Caco-2 (cell line): ENCODE measurements around the gene ZNF184. TPM values are rescaled to one million over a fixed set of nuclear protein-coding genes. Genes with fewer than 3 reads are reported as not detected.
A peak's percentile ranks its signal among the peaks of the same experiment; 100 is the strongest.

Experiments
- Bru-seq: library from RNA; stranded (reverse); fragments of 400-500 nt; gene quantifications from one replicate; lab custom pipeline; 2021; lab: Mats Ljungman, UMichigan
- BruChase-seq, 2 experiments: library from RNA; stranded (reverse); fragments of 400-500 nt; gene quantifications; one replicate each; lab custom pipeline; 2021; lab: Mats Ljungman, UMichigan
- BruUV-seq: library from RNA; stranded (reverse); fragments of 400-500 nt; replicated peaks from 2 replicates; lab custom pipeline; 2021; lab: Mats Ljungman, UMichigan
- CTCF ChIA-PET: fragments of 300-600 bp; sonication (Branson Sonifier 250); formaldehyde crosslinking; loops from one replicate; lab custom pipeline; 2022; ENCODE audit warnings: antibody characterized with exemption; lab: Charles Lee
- POLR2A ChIA-PET: fragments of 300-600 bp; sonication (Branson Sonifier 250); formaldehyde crosslinking; loops from one replicate; lab custom pipeline; 2022; ENCODE audit warnings: antibody characterized with exemption; lab: Charles Lee
- DNase-seq, 2 experiments: peaks; one replicate each; pipeline versions ENCODE4 v3.0.0 to v3.0.0-alpha.2; 2020 to 2022
- H3K27me3 ChIP-seq: replicated peaks from 2 replicates; pipeline ENCODE4 v1.6.0; 2011; ENCODE audit warnings: low read length; ENCODE audit not compliant: control insufficient read depth, insufficient read depth
- H3K36me3 ChIP-seq: 2 replicates; pipeline ENCODE4 v1.5.1; 2011; ENCODE audit warnings: low read length; ENCODE audit not compliant: control insufficient read depth, insufficient read depth
- H3K4me1 ChIP-seq: fragments of 250-450 bp; sonication (Bioruptor Pico); 2 replicates; pipeline ENCODE4 v1.5.1; 2020; ENCODE audit warnings: mild to moderate bottlenecking
- H3K4me3 ChIP-seq: 2 replicates; pipeline ENCODE4 v1.5.1; 2011; ENCODE audit warnings: low read depth, mild to moderate bottlenecking, control low read depth, low read length
- H3K9me3 ChIP-seq: fragments of 250-450 bp; sonication (Bioruptor Pico); 2 replicates; pipeline ENCODE4 v1.5.1; 2020; ENCODE audit warnings: mild to moderate bottlenecking, moderate library complexity
- H3K27ac Mint-ChIP-seq: one replicate; pipeline ENCODE4 v1.8.0; 2022; ENCODE audit warnings: mixed read lengths; ENCODE audit not compliant: unreplicated experiment
- H3K27me3 Mint-ChIP-seq: one replicate; pipeline ENCODE4 v1.8.0; 2022; ENCODE audit warnings: mixed read lengths; ENCODE audit not compliant: insufficient read depth, unreplicated experiment
- H3K36me3 Mint-ChIP-seq: one replicate; pipeline ENCODE4 v1.8.0; 2022; ENCODE audit warnings: mild to moderate bottlenecking, mixed read lengths; ENCODE audit not compliant: insufficient read depth, unreplicated experiment
- H3K4me1 Mint-ChIP-seq: one replicate; pipeline ENCODE4 v1.8.0; 2022; ENCODE audit warnings: low read depth, mixed read lengths; ENCODE audit not compliant: unreplicated experiment
- H3K4me3 Mint-ChIP-seq: one replicate; pipeline ENCODE4 v1.8.0; 2022; ENCODE audit warnings: mild to moderate bottlenecking, moderate library complexity, mixed read lengths; ENCODE audit not compliant: unreplicated experiment
- H3K9me3 Mint-ChIP-seq: one replicate; pipeline ENCODE4 v1.8.0; 2022; ENCODE audit warnings: mixed read lengths; ENCODE audit not compliant: unreplicated experiment
- intact Hi-C: fragments of 100-400 bp; cut with micrococcal nuclease; formaldehyde crosslinking; loops from one replicate; pipeline ENCODE4 v1.10.0; 2022; ENCODE audit not compliant: unreplicated experiment
- long read RNA-seq: library from polyadenylated mRNA; stranded (forward); transcript quantifications from one replicate; pipeline ENCODE4 v2.0.0, GENCODE V29; 2022
- total RNA-seq: library from RNA; stranded (reverse); gene quantifications from 2 replicates; pipeline ENCODE4 v1.2.3, GENCODE V29; 2022
- TF ChIP-seq, protein P1 (sequence below), 2 experiments: fragments of 200-600 bp in 1 of 2; IDR thresholded peaks; 1 replicate in 1 of 2; 2 replicates in 1 of 2; pipeline versions ENCODE4 v1.5.1 to v1.8.0; 2011 to 2022; ENCODE audit warnings: antibody characterized with exemption in 1 of 2, control low read depth in 1 of 2, inconsistent platforms in 1 of 2, low read depth in 1 of 2, low read length in 1 of 2, mild to moderate bottlenecking in 1 of 2, moderate library complexity in 1 of 2; ENCODE audit not compliant: insufficient read depth in 1 of 2, severe bottlenecking in 1 of 2, unreplicated experiment in 1 of 2

Gene ZNF184
- total RNA-seq (3.9 and 4.4 TPM in 2 replicates), Bru-seq, nascent RNA (percentile 62 among the genes with signal in this experiment), BruChase-seq, experiment 1, labeled RNA remaining after a 2-hour chase (percentile 61 among the genes with signal in this experiment), BruChase-seq, experiment 2, labeled RNA remaining after a 6-hour chase (percentile 54 among the genes with signal in this experiment)
- long read RNA-seq, partial matches to known transcripts, result 2 of 7 reads
- long read RNA-seq, other reads (novel, unspliced or antisense), result 4 of 7 reads

DNA sequence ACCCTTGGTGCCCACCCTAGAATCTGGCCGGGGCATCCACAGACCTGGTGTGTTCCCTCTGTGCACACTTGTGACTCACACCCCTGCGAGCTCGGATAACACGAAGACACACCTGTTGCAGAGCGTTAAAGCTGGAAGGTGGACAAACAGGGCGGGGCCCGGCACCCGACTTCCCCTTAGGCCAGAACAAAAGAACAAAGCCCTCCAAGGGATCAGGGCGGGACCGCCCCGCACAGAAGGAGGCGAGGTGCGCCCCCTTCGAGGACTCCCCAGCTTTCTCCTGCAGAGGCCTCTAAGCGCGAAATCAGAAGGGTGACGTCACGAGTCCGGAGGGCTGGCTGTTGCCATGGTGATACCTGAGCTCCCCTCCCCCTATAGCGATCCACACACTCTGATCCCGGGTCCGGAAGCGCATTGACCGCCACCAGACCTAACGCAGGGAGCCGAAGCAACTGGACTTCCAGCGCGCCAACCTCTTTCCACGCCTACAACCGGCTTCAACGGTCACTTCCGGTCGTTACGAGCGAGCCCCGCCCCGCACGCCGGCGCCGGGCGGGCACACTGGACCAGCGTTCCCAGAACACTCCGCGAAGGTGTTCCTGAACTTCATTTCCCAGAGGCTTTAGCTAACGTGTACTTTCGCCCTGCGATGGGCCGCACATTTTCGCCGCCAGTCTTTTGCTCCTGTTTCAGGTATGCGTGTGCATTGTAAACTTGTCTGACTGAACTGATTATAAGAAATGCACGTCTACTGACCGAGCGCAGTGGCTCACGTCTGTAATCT, at the start of gene ZNF184:
TSS of gene ZNF184 (minus strand) at position 489 of the 784 bp plus-strand sequence. CDS start 811 bp downstream, outside the sequence.
- H3K27me3 Mint-ChIP-seq, result no peaks in the 10 kb centered on the region

DNA sequence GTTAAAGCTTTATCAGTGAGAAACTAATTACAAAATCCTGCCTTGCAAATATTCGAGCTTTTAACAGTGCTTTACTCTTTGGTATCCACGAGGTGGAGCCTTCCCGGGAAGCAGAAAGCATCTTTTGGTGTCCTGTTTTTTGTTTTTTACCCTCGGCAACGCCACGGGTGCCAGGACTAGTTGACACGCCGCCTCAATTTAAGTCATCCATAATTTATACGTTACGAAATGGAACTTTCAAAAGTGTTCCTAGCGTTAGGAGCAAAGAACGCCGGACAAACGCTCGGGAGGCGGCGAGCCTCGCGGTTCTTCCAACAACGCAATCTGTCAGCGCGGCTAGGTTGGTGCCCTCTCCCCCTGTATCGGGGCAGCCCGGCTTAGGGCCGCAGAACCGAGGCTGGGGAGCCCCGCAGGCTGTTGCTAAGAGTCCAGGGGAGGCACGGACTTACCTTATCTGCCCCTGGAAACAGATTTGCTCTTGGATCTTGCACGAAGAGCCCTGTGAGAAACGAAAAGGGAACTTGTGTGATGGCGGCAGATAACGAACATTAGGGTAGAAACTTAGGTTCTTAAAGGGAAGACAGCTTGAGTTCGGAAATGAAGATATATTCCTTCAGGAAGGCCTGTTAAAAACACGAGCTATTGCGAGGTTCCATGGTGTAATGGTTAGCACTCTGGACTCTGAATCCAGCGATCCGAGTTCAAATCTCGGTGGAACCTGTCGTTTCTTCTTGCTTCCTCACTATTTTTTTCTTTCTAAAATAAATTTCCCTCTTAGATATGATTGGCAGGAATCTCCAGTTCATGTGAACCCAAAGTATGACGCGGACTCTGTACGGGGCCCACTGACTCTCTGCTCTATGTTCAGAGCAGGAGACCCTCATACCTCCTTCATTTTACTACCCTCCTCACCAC, 46.2 kb upstream of the ZNF184 start:
- CTCF ChIA-PET, result interaction anchor here (0.6 to 2.0 kb wide), 16 partner anchors 13 to 342 kb away, joined by 3 to 35 read pairs (median 4); no protein-coding TSS in a partner anchor
- POLR2A ChIA-PET, result no interaction called here
- peak; percentile 58 to 77 for DNase-seq
- no TSS peak for BruUV-seq
- Mint-ChIP-seq H3K9me3 (no peaks in the 10 kb centered on the region), H3K36me3 (peaks cover 13% of the 10 kb centered on the region), H3K4me1 (no peaks in the 10 kb centered on the region), H3K4me3 (peak overlapping the region; percentile 85), H3K27ac (peak overlapping the region; percentile 94), H3K27me3 (no peaks in the 10 kb centered on the region)
- no peaks in the 10 kb centered on the region for H3K36me3 ChIP-seq
- H3K9me3 ChIP-seq, result no peaks in the 10 kb centered on the region
- H3K27me3 ChIP-seq, result no peaks in the 10 kb centered on the region
- intact Hi-C loops, result loop anchor here (1.0 to 2.0 kb wide), 7 partner anchors 49 to 331 kb away; no protein-coding TSS in a partner anchor
- peak overlapping the region; percentile 81 for H3K4me3 ChIP-seq
- no peaks in the 10 kb centered on the region for H3K4me1 ChIP-seq
- TF ChIP-seq, protein P1, sequence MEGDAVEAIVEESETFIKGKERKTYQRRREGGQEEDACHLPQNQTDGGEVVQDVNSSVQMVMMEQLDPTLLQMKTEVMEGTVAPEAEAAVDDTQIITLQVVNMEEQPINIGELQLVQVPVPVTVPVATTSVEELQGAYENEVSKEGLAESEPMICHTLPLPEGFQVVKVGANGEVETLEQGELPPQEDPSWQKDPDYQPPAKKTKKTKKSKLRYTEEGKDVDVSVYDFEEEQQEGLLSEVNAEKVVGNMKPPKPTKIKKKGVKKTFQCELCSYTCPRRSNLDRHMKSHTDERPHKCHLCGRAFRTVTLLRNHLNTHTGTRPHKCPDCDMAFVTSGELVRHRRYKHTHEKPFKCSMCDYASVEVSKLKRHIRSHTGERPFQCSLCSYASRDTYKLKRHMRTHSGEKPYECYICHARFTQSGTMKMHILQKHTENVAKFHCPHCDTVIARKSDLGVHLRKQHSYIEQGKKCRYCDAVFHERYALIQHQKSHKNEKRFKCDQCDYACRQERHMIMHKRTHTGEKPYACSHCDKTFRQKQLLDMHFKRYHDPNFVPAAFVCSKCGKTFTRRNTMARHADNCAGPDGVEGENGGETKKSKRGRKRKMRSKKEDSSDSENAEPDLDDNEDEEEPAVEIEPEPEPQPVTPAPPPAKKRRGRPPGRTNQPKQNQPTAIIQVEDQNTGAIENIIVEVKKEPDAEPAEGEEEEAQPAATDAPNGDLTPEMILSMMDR (IDR thresholded peaks at IDR 0.05; ENCODE audit: insufficient read depth in 1 of 2, low read depth in 1 of 2, low read length in 1 of 2, severe bottlenecking in 1 of 2, unreplicated experiment in 1 of 2), result peak; percentile 62 to 71

More for the DNA sequence above, at the start of gene ZNF184:
- peaks cover 15% of the 10 kb centered on the region for H3K36me3 Mint-ChIP-seq
- peak; percentile 97 to 98 for DNase-seq
- intact Hi-C loops, result loop anchor here (1.0 to 10.0 kb wide), 4 partner anchors 86 to 422 kb away; partner anchors contain the start of gene ZNF391
- TF ChIP-seq, protein P1 (IDR thresholded peaks at IDR 0.05; ENCODE audit: insufficient read depth in 1 of 2, low read depth in 1 of 2, low read length in 1 of 2, severe bottlenecking in 1 of 2, unreplicated experiment in 1 of 2), result peak in 1 of 2 experiments; percentile 18
- no TSS peak for BruUV-seq
- no peaks in the 10 kb centered on the region for H3K36me3 ChIP-seq
- H3K27ac Mint-ChIP-seq, result peak within 1 kb of the TSS; percentile 95
- H3K27me3 ChIP-seq, result no peaks in the 10 kb centered on the region
- POLR2A ChIA-PET, result interaction anchor here (0.5 to 1.9 kb wide), 13 partner anchors 13 to 1476 kb away, joined by 3 to 15 read pairs (median 5); partner anchors contain the start of gene ZSCAN31
- peak within 1 kb of the TSS; percentile 69 for H3K4me3 ChIP-seq
- H3K4me1 ChIP-seq, result peaks cover 3% of the 10 kb centered on the region; the same call in 1 of the 2 replicates
- H3K9me3 ChIP-seq, result no peaks in the 10 kb centered on the region
- CTCF ChIA-PET, result interaction anchor here (0.6 to 1.6 kb wide), 7 partner anchors 52 to 279 kb away, joined by 3 to 7 read pairs (median 4); partner anchors contain the start of gene ZNF391
- peak within 1 kb of the TSS; percentile 96 for H3K4me3 Mint-ChIP-seq
- H3K9me3 Mint-ChIP-seq, result no peaks in the 10 kb centered on the region
- peaks cover 6% of the 10 kb centered on the region for H3K4me1 Mint-ChIP-seq
